Activated CD8-positive, alpha-beta T cell treated with anti-CD3 and anti-CD28 coated beads for 36 hours (primary cell): ENCODE results near the gene TRAPPC12. TPM values are rescaled to one million over a fixed set of nuclear protein-coding genes. Genes with fewer than 3 reads are reported as not detected.
"Not testable (repeated sequence)": the region's sequence is repeated elsewhere in the genome, so short reads cannot be mapped to it uniquely, and the experiment has no call there.

Experiments used
- ATAC-seq: fragments of 200-7000 bp; cut with Tn5 transposase; one replicate; pipeline ENCODE4 v1.10.0; 2021; ENCODE audit warnings: mild to moderate bottlenecking, moderate library complexity
- CTCF ChIA-PET: fragments of 350-600 bp; sonication (Branson Sonifier 250); formaldehyde crosslinking; loops from one replicate; lab custom pipeline; 2021; ENCODE audit warnings: antibody characterized with exemption; lab: Charles Lee
- POLR2A ChIA-PET: fragments of 350-600 bp; sonication (Branson Sonifier 250); formaldehyde crosslinking; loops from one replicate; lab custom pipeline; 2021; ENCODE audit warnings: antibody characterized with exemption; lab: Charles Lee
- DNase-seq: peaks from one replicate; pipeline ENCODE4 v3.0.0-alpha.2; 2020
- H3K27ac Mint-ChIP-seq: one replicate; pipeline ENCODE4 v1.8.0; 2021; ENCODE audit warnings: mild to moderate bottlenecking, mixed read lengths
- H3K27me3 Mint-ChIP-seq: one replicate; pipeline ENCODE4 v1.8.0; 2021; ENCODE audit warnings: mixed read lengths
- H3K36me3 Mint-ChIP-seq: one replicate; pipeline ENCODE4 v1.8.0; 2021; ENCODE audit warnings: low read depth, mixed read lengths
- H3K4me1 Mint-ChIP-seq: one replicate; pipeline ENCODE4 v1.8.0; 2021; ENCODE audit warnings: low read depth, mixed read lengths
- H3K4me3 Mint-ChIP-seq: one replicate; pipeline ENCODE4 v1.8.0; 2021; ENCODE audit warnings: mild to moderate bottlenecking, moderate library complexity, mixed read lengths
- H3K9me3 Mint-ChIP-seq: one replicate; pipeline ENCODE4 v1.8.0; 2021; ENCODE audit warnings: mixed read lengths
- intact Hi-C: fragments of 100-400 bp; cut with micrococcal nuclease; formaldehyde crosslinking; loops from one replicate; pipeline ENCODE4 v1.10.0; 2022
- total RNA-seq, 2 experiments: library from RNA; stranded (reverse); gene quantifications; one replicate each; pipeline ENCODE4 v1.2.3, GENCODE V29; 2021
- TF ChIP-seq, protein P1 (sequence below): fragments of 200-600 bp; IDR thresholded peaks from one replicate; pipeline ENCODE4 v1.8.0; 2022; ENCODE audit warnings: antibody characterized with exemption, mild to moderate bottlenecking

The TRAPPC12 gene
- total RNA-seq, 2 experiments from 2014 or later, result 52.9 to 65.3 TPM

GRCh38 chr2:3453190-3453999 lies 73.9 kb downstream of the TRAPPC12 start:
- H3K4me1 Mint-ChIP-seq, result no peaks in the 10 kb centered on the region
- H3K36me3 Mint-ChIP-seq, result peaks cover 28% of the 10 kb centered on the region
- POLR2A ChIA-PET, result no interaction called here
- TF ChIP-seq, protein P1, sequence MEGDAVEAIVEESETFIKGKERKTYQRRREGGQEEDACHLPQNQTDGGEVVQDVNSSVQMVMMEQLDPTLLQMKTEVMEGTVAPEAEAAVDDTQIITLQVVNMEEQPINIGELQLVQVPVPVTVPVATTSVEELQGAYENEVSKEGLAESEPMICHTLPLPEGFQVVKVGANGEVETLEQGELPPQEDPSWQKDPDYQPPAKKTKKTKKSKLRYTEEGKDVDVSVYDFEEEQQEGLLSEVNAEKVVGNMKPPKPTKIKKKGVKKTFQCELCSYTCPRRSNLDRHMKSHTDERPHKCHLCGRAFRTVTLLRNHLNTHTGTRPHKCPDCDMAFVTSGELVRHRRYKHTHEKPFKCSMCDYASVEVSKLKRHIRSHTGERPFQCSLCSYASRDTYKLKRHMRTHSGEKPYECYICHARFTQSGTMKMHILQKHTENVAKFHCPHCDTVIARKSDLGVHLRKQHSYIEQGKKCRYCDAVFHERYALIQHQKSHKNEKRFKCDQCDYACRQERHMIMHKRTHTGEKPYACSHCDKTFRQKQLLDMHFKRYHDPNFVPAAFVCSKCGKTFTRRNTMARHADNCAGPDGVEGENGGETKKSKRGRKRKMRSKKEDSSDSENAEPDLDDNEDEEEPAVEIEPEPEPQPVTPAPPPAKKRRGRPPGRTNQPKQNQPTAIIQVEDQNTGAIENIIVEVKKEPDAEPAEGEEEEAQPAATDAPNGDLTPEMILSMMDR, result no peak
- DNase-seq, result no peak
- no peak overlapping the region for H3K27ac Mint-ChIP-seq
- CTCF ChIA-PET, result interaction anchor here (1.2 to 2.3 kb wide), 2 partner anchors 9 to 30 kb away, joined by 5 to 10 read pairs; no protein-coding TSS in a partner anchor
- no peaks in the 10 kb centered on the region for H3K27me3 Mint-ChIP-seq
- no peak overlapping the region for H3K4me3 Mint-ChIP-seq
- no peak for ATAC-seq
- intact Hi-C loops, result no loop called here
- no peaks in the 10 kb centered on the region for H3K9me3 Mint-ChIP-seq

DNA sequence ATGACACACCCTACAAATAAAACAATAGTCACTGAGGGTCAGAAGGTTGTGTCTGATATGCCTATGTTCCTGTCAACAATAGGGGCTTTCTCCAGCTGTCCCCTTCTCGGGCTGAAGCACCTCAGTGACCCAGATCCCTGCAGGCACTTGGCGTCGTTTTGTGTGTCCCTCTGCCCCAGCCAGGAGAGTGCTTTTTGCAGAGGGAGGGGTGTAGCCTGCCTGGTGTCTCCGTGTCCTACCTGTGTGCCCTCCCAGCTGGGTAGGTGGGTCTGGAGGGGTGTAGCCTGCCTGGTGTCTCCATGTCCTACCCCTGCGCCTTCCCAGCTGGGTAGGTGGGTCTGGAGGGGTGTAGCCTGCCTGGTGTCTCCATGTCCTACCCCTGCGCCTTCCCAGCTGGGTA lies 74.5 kb downstream of the TRAPPC12 start:
- CTCF ChIA-PET, H3K27me3 Mint-ChIP-seq, H3K9me3 Mint-ChIP-seq, ATAC-seq, intact Hi-C loops, POLR2A ChIA-PET, H3K27ac Mint-ChIP-seq, H3K4me1 Mint-ChIP-seq, H3K4me3 Mint-ChIP-seq, DNase-seq: not testable (repeated sequence)
- H3K36me3 Mint-ChIP-seq, result peaks cover 27% of the 10 kb centered on the region

GRCh38 chr2:3454802-3455201 lies 75.3 kb downstream of the TRAPPC12 start:
- ATAC-seq (no peak), DNase-seq (no peak)
- H3K36me3 Mint-ChIP-seq, result peaks cover 24% of the 10 kb centered on the region
- H3K27me3 Mint-ChIP-seq, result no peaks in the 10 kb centered on the region
- no peak overlapping the region for H3K4me3 Mint-ChIP-seq
- ChIA-PET POLR2A (no interaction called here), CTCF (no interaction called here)
- H3K9me3 Mint-ChIP-seq, result no peaks in the 10 kb centered on the region
- no peak overlapping the region for H3K27ac Mint-ChIP-seq
- intact Hi-C loops, result no loop called here
- H3K4me1 Mint-ChIP-seq, result no peaks in the 10 kb centered on the region
- TF ChIP-seq, protein P1, result no peak

GRCh38 chr2:3456125-3456524 lies 76.6 kb downstream of the TRAPPC12 start:
- no peaks in the 10 kb centered on the region for H3K27me3 Mint-ChIP-seq
- POLR2A ChIA-PET, result no interaction called here
- intact Hi-C loops, result no loop called here

DNA sequence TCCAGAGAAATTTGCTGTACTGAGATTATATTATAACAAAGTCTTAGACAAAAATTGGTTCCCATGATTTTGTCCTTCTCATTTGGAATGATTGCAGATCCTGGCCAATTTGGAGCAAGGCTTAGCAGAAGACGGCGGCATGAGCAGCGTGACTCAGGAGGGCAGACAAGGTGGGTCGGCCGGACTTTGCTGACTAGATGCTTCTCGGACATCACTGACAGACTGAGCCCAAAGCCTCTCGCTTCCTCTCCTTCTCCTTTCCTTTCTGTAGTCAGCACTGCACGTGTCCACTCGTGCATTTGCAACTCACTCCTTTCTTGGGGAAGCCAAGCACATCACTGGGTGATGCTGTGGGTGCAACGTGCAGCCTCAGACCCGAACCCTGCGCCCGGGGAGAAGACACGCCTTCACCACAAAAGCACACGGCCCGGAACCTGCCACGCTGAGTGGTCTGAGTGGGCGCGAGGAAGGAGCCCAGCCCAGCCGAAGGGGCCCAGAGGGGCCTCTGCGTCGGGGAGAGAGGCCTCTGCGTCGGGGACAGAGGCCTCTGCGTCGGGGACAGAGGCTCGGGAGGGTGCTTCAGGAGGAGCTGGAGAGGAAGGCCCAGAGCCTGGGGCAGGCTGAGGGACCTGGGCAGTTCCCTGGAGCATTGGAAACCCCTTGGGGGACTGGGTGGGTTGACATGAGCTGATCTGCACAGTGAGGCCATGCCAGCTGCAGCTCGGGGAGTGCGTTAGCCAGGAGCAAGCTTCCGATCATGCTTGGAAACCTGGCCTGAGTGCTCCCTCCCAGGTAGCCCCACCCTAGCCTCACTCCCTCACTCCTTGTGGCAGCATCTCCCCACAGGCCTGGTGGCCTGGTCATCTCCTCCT lies 78.3 kb downstream of the TRAPPC12 start:
- Mint-ChIP-seq H3K4me3 (no peak overlapping the region), H3K4me1 (peaks cover 11% of the 10 kb centered on the region), H3K9me3 (no peaks in the 10 kb centered on the region), H3K36me3 (peaks cover 24% of the 10 kb centered on the region), H3K27ac (no peak overlapping the region), H3K27me3 (no peaks in the 10 kb centered on the region)
- TF ChIP-seq, protein P1, result no peak
- ChIA-PET POLR2A (interaction anchor here (0.5 kb wide), 1 partner anchor 30 kb away, joined by 3 read pairs; no protein-coding TSS in a partner anchor), CTCF (interaction anchor here (1.0 to 1.2 kb wide), 2 partner anchors 33 kb away, joined by 3 to 5 read pairs; no protein-coding TSS in a partner anchor)
- DNase-seq (no peak), ATAC-seq (no peak)
- intact Hi-C loops, result no loop called here

More at GRCh38 chr2:3456125-3456524, 76.6 kb downstream of the TRAPPC12 start:
- peaks cover 24% of the 10 kb centered on the region for H3K36me3 Mint-ChIP-seq
- no peak overlapping the region for H3K27ac Mint-ChIP-seq
- CTCF ChIA-PET, result interaction anchor here (1.2 kb wide), 1 partner anchor 32 kb away, joined by 5 read pairs; no protein-coding TSS in a partner anchor
- H3K4me3 Mint-ChIP-seq, result no peak overlapping the region
- no peaks in the 10 kb centered on the region for H3K9me3 Mint-ChIP-seq
- no peak for DNase-seq
- peaks cover 2% of the 10 kb centered on the region for H3K4me1 Mint-ChIP-seq
- no peak for ATAC-seq
- TF ChIP-seq, protein P1, result no peak
